NCI-H2171 treated with DMSO at 0.1 percent for 48 hours (cell line): ENCODE results near the gene PLCL1.

ENCODE experiments used
- DNase-seq: peaks from one replicate; lab custom pipeline; 2025; lab: John Stamatoyannopoulos, UW

PLCL1 gene

DNA sequence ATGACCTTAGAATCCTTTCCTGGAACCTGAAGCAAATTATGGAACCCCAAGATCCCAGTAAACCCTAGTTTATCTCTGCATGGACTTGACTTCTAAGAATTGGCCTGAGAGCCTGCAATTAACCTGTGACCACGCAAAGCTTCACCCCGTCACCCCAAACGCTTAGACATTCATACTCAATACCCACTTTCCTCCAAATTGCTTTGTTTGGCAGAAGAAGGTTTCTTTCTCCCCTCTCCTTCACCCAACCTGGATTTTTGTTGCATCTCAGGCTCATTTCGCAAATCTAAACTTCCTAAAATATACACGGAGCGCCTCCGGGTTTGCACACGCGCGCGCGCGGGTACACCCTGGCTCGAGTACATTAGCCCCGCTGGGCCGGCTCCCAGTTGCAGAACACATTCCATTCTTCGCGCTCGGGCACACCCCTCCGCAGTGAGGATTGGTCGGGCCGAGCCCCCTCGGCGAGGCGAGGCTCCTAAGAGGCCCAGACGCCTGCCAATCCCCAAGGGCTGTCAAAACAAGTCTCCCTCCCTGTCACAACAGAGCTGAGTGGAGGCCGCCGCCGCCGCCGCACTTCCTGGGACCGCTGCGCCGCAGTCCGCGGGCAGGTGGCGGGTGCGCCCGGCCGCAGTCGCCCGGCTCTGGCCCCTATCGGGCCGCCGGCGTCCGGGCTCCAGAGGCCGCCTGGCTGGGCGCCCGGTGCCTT, at the start of gene PLCL1:
Gene PLCL1 (plus strand): TSS at position 545 of the 709 bp plus-strand sequence.
- DNase-seq, result peak; percentile 89

- DNase-seq, result no peak
These were observed 45.4 kb upstream of the PLCL1 start for GRCh38 chr2:197759013-197759412.

GRCh38 chr2:197759625-197760292, 44.6 kb upstream of the PLCL1 start:
- DNase-seq, result no peak

DNA sequence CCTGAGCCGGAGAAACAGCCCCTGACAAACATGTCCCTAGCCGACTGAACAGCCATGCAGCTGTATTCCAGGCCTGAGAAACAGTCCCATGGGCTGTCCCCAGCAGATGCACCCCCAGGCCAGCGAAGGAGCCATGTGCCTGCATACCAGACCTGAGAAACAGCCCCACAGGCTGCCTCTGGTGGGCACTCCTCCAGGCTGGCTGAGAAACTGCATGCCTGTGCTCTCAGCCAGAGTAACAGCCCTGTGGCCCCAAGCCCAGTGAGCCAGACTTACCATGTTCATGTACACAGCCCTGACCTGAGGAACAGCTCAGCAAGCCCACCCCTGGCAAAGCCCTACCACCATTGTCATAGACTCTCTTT, 44.1 kb upstream of the PLCL1 start:
- DNase-seq, result no peak

GRCh38 chr2:197777823-197778407, 26.5 kb upstream of the PLCL1 start:
- peak; percentile 44 for DNase-seq

GRCh38 chr2:197779261-197779660, 25.1 kb upstream of the PLCL1 start:
- no peak for DNase-seq

DNA sequence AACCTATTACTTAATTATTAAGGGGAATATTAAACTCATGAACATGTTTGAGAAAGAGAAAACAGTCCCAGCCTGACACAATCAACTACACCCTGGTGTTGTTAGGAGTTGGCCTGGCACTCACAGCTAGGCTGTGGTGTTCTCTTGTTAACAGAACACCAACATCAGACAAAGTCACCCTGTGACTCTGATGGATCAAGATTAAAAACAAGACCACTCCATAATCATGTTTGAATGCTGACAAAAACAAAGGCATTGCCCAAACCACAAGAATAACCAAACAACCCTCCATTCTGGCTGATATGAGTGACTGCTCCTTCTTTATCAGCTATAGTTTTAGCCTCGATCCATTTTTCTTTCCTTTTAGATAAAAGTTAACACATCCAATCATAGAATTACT, 22.3 kb upstream of the PLCL1 start:
- DNase-seq, result no peak

- no peak for DNase-seq
These were observed 19.1 kb upstream of the PLCL1 start, which contains the start of gene BOLL for GRCh38 chr2:197784956-197785941. Gene BOLL (minus strand): TSS chr2:197785319. CDS start chr2:197781850, 3,469 bp downstream.

- peak; percentile 69 for DNase-seq
These were observed 18.1 kb upstream of the PLCL1 start for GRCh38 chr2:197786010-197786877.

- no peak for DNase-seq
These were observed 10.9 kb upstream of the PLCL1 start for GRCh38 chr2:197793456-197793855.

GRCh38 chr2:197795277-197795676, 9.1 kb upstream of the PLCL1 start:
- no peak for DNase-seq

GRCh38 chr2:197798187-197798586, 6.2 kb upstream of the PLCL1 start:
- DNase-seq, result no peak

DNA sequence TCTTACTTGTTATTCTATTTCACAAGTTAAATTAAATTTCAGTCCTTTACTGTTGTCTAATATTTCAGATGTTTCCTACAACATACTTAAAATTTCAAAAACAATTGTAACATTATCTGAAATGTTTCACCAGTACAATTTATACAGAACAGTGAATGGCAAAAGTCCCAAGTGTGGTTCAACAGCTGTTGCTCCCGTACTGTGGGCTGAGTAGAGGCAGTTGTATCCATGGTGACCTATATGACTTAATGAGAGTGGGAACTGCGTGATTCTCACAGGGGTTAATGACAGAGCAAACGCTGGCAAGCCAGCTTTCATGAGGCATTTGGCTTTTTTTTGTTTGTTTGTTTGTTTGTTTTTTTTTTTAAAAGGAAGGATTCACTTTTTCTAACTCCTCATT, 5.3 kb upstream of the PLCL1 start:
- peak; percentile 35 for DNase-seq

- no peak for DNase-seq
These were observed 4.3 kb upstream of the PLCL1 start for GRCh38 chr2:197800091-197800490.

DNA sequence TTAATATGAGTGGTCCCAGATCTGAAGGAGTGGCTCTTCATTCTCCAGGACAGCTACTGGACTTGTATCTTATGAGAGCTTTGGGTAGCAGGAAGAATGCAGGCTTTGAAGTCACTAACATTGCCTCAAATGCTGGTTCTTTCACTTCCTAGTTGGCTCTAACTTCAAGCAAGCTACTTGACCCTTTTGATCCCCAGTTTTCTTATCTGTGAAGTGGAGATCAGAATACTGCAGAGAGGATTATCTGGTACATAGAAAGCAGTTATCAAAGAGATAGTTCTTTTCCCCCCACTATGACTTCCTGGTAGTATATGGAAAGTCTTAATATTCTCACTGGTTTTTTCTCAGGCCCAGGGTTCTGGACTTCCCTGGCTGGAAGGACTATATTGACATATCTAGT, 3.4 kb upstream of the PLCL1 start:
- DNase-seq, result no peak

- peak; percentile 26 for DNase-seq
These were observed 1.4 kb upstream of the PLCL1 start for GRCh38 chr2:197803033-197803444.

DNA sequence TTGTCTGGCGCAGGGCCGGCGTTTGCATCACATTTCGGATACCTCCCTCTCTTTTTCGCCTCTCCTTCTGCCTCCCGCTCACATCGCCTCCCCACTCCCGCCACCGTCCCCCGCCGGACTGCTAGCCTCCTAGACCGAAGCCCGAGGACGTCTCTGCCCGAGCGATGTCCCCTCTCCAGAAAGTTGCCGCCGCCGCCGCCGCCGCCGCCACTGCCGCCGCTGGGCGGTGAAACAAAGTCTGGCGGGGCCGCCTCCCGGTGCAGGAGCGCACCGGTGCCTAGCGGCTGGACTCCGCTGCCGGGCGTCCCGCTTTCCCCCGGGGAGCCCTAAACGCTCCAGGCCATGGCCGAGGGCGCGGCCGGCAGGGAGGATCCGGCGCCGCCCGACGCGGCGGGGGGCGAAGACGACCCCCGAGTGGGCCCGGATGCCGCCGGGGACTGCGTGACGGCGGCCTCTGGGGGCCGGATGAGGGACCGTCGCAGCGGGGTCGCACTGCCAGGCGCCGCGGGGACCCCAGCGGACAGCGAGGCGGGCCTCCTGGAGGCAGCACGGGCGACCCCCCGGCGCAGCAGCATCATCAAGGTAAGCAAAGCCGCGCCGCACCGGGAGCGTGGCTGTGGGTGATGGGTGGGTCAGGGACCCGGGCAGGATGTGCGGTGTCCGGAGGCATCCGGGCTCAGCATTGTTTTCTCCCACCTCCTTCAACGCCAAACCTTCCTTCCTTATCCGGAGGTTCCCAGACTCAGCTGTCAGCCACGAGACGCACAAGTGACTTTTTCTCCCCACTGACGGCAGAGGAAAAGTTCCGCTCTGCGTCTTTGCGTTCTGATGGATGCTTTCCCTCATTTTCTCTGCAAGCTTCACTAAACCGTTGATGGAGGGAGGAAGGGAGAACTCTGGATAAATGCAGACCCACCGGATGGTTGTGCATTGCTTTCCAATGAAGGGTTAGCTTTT, 643 bp downstream of the PLCL1 start:
- DNase-seq, result no peak

- no peak for DNase-seq
These were observed 1.6 kb downstream of the PLCL1 start for GRCh38 chr2:197805715-197806633.

- no peak for DNase-seq
These were observed 4.7 kb downstream of the PLCL1 start for GRCh38 chr2:197809064-197809463.
